HPDE6-E6E7 (cell line): Measurements from ENCODE around the gene TSSC4.

Experiments used
- DNase-seq: peaks from one replicate; pipeline ENCODE4 v3.0.0; 2011; ENCODE audit warnings: missing footprints; ENCODE audit errors: extremely low spot score

The TSSC4 gene

DNA sequence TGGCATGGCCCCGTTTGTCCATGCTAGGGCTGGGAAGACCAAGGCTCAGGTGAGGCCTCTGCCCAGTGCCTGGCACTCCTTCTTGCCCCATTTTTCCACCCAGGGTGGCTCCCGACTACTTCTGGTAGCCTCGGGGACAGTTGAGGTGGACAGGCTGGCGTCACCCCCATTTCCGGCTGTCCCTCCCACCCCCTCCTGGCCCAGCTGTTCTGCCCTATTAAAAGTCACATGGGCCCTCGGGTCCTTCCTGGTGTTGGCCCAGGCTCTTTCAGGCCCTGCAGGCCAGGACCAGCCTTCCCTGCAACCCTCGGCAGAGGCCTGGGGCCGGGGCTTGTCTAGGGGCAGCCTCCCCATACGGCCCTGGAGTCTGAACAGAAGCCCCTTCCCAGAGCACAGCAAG is 14.0 kb upstream of the TSSC4 start:
- DNase-seq = no peak

GRCh38 chr11:2387266-2387987 is 13.1 kb upstream of the TSSC4 start:
- no peak for DNase-seq

GRCh38 chr11:2388431-2389376 is 11.8 kb upstream of the TSSC4 start:
- no peak for DNase-seq

DNA sequence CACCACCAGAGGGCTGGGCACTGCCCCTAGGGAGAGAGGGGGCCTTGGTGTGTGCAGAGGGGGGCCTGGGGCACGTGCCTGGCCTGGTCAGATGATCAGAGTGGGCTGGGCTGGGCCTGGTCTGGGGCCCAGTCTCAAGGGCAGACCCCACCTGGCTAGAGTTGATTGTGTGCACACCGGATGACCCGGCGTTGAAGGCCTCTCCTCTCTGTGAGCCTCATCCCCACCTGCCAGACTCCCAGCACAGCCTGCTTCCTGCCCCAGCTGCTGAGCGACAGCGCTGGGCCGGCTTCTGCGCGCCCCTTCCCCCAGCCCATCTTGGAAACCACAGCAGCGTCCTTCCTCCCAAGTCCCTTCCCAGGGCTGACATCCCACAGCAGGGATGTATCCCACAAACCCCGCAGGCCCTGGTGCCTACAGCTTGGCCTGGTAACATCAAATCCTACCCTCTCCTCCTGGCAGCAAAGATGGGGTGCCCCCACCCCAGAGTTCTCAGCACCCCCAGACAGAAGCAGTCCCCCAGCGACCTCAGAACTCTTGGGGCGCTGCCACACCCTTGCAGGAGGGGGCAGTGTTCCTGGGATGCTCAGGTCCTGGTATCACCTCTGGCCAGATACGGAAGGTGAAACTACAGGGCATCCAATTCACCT is 11.0 kb upstream of the TSSC4 start:
- no peak for DNase-seq

DNA sequence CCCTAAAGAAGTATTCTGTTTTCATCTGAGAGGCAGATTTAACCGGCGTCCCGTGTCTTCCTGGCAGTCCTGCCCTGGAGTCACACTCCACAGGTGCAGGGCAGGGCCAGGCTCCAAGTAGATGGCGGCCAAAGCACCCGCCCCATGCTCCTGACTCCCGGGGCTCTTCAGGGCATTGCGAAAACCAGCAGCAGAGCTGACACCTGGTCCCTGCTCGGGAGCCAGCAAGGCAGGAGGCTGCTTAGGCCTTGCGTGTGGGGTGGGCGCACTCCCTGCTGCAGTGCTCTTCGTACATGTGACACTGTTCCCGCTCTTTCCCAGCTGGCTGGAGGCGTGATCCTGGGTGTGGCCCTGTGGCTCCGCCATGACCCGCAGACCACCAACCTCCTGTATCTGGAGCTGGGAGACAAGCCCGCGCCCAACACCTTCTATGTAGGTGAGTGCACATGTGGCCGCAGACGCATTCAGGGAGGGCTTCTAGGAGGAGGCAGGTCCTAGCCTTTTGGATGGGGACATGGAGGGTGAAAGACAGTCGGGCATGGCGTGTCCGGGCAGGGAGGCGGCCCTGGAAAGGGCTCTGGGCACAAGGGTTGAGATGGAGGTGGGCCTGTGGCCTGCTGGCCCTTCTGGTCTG is 10.3 kb upstream of the TSSC4 start:
- DNase-seq = no peak

GRCh38 chr11:2390725-2391151 is 9.8 kb upstream of the TSSC4 start:
- DNase-seq = no peak

- DNase-seq = no peak
Measured at GRCh38 chr11:2391181-2391975, 9.2 kb upstream of the TSSC4 start.

DNA sequence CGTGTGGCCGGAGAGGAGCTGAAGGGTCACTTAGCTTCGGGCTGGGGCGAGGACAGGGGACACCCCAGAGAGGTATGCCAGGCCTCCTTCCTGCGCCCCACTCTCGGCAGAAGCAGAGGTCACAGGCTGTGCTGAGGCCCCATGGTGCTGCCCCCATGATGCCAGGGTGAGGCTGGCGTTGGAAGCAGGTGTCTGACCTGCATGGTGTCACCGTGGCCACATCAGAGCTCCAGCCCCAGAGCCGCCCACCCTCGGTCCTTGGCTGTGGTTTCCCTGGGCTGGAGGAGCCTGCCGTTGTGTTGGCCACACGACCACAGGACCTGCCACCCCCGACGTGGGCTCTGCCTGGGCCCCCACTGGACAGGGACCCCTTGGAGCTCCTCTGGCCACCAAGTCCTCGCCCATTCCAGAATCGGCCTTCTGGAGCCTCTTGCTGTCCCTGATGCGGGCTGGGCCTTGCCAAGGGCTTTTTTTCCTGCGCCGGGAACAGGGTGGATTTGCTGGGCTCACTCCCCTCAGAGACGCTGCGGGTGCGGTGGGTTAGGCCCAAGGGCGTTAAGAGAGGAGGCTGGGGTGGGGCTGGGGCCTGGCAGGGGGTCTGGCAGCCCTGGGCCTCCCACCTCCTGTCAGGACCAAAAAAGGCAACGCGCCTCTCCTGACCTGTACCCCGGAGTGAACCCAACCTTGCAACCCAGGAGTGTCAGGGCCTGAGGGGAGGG is 8.2 kb upstream of the TSSC4 start:
- DNase-seq = no peak

DNA sequence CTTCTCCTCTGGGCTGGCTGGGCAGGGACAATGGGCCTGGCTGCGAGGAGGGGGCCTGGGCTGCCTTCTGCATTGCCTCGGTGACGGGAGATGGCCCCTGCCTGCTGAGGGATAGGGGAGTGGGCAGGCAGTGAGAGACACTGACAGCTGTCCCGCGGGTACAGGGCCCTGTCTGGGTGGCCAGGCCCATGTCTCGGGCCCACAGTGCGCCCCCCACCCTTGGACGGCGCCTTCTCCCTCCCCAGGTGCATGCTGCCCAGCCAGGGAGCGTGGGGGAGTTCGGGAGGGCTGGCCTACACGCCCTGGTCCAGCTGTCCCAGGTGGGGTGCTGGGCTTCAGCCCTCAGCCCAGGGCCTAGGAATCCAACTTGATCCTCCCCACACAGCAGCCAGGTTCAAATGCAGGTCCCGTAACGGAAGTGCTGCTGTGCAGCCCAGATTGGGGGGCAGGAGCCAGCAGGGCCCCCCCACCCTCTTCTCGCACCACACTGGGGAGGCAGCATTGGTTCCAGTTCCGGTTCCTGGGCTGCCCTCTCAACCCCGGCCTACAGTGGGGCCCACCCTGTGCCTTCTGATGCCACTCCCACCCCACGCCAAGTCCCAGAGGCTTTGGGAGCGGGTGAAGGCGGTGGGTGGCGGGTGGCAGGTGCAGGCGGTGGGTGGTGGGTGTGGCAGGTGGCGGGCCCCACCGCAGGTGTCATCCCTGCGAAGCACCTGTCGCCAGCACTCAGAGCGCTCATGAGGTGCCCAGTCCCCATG is 7.3 kb upstream of the TSSC4 start:
- no peak for DNase-seq

- DNase-seq = no peak
Measured at GRCh38 chr11:2393941-2394817, 6.4 kb upstream of the TSSC4 start.

- DNase-seq = no peak
Measured at GRCh38 chr11:2394818-2395105, 5.8 kb upstream of the TSSC4 start.

- no peak for DNase-seq
Measured at GRCh38 chr11:2395211-2395730, 5.3 kb upstream of the TSSC4 start.

- DNase-seq = no peak
Measured at GRCh38 chr11:2395856-2396255, 4.7 kb upstream of the TSSC4 start.

GRCh38 chr11:2396471-2396870 is 4.1 kb upstream of the TSSC4 start:
- no peak for DNase-seq

GRCh38 chr11:2397005-2397404 is 3.5 kb upstream of the TSSC4 start:
- no peak for DNase-seq

DNA sequence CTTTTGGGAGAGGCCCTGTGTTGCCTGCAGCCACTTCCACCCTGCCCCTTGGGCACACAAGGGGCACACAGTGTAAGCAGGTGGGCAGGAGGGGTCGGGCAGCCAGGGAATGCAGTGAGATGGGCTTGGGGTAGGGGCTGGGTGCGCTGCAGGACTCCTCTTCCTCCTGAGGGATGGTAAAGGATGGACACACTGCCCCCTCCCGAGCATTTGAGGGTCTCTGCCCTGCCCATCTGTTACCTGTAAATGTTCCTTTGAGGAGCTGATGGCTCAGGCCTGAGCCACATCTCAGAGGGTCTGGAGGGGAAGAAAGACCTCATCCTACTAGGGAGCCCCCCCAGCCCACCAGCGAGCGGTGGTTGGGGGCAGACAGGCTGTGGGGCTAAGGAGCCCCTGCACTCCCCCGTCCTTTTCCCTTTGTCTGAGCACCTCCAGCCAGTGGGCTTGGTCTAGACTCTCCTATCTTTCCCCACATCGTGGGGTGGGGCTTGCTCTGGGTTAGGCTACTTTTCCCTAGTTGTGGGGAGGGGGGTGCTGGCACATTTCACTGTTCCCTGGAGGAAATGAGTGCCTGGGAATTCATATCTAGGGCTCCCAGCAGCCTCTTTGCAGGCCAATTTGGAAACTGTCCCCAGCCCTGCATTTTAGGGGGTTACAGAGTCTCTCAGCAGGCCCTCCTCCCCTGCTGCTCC is 1.7 kb upstream of the TSSC4 start:
- DNase-seq = no peak

GRCh38 chr11:2399488-2400068 is 972 bp upstream of the TSSC4 start:
- no peak for DNase-seq
